Muscle layer of colon (tissue), 2 donors: ENCODE data around the gene DNER.
"Not testable (repeated sequence)": the region's sequence is repeated elsewhere in the genome, so short reads cannot be mapped to it uniquely, and the experiment has no call there.

ENCODE experiments used
- H3K27ac ChIP-seq: one replicate; pipeline ENCODE4 v1.7.0; 2013; ENCODE audit warnings: low read depth, mild to moderate bottlenecking, low read length, moderate library complexity
- H3K27me3 ChIP-seq, 2 donors: one replicate each; pipeline ENCODE4 v1.7.0; 2013; ENCODE audit warnings: low read length in 2 of 2, mild to moderate bottlenecking in 2 of 2; ENCODE audit not compliant: insufficient read depth in 2 of 2, control insufficient read depth in 1 of 2
- H3K36me3 ChIP-seq: one replicate; pipeline ENCODE4 v1.7.0; 2013; ENCODE audit warnings: mild to moderate bottlenecking, low read length; ENCODE audit not compliant: insufficient read depth
- H3K4me1 ChIP-seq: one replicate; pipeline ENCODE4 v1.7.0; 2013; ENCODE audit warnings: mild to moderate bottlenecking, low read length; ENCODE audit not compliant: insufficient read depth
- H3K4me3 ChIP-seq, 2 donors: one replicate each; pipeline ENCODE4 v1.7.0; 2013; ENCODE audit warnings: low read length in 2 of 2, low read depth in 1 of 2, mild to moderate bottlenecking in 1 of 2, moderate library complexity in 1 of 2
- H3K9ac ChIP-seq: one replicate; pipeline ENCODE4 v1.7.0; 2013; ENCODE audit warnings: low read length
- H3K9me3 ChIP-seq: one replicate; pipeline ENCODE4 v1.7.0; 2013; ENCODE audit warnings: mild to moderate bottlenecking, low read length
- donor health status: abdominal sarcoma.
- donor health status: Adenocarcinoma of cecum.

Gene DNER

DNA sequence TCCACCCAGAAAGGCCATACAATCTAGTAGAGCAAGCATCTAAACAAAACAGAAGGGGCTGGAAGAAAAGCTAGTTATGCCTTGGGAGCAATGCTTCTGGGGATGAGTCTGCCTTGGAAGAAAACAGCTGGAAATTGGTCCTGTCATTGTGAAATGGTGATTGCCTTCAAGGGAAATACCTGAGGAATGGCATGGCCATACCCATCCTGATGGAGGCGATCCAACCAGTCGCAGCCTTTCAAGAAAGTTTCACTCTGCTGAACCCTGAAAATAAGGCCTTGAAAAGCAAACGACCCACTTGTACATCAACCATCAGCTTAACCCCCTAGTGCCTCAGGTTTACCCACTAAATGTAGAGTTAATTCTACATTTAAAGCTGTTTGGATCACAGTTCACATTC, 370.7 kb downstream of the DNER start:
- H3K4me1 ChIP-seq, result no peaks in the 10 kb centered on the region
- no peaks in the 10 kb centered on the region for H3K36me3 ChIP-seq
- H3K4me3 ChIP-seq, result no peak overlapping the region
- H3K27me3 ChIP-seq, result no peaks in the 10 kb centered on the region
- H3K27ac ChIP-seq, result no peak overlapping the region
- no peak overlapping the region for H3K9ac ChIP-seq
- no peaks in the 10 kb centered on the region for H3K9me3 ChIP-seq

DNA sequence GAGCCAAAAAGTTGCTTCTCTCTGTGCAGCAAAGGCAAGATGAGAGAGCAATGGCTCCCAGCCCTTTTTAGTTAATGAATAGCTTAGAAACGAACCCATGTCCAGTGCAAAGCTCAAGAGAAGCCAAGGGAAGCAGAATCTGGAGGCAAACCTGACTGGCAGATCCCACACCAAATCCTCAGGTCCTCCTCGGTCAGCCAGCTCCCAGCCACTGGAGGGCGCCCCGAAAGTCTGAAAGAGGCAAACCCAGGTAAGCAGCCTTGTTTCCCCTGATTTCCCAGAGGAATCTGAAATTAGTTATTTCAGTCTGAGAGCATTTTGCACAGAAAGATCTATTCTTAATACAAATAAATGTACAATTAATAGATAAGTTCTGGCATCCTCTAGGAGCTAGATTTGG, 372.0 kb downstream of the DNER start:
- Histone ChIP-seq H3K9ac (no peak overlapping the region), H3K4me3 (no peak overlapping the region), H3K27ac (no peak overlapping the region), H3K36me3 (no peaks in the 10 kb centered on the region), H3K27me3 (no peaks in the 10 kb centered on the region), H3K4me1 (peaks cover 6% of the 10 kb centered on the region), H3K9me3 (no peaks in the 10 kb centered on the region)

- Histone ChIP-seq H3K4me3 (no peak overlapping the region), H3K9ac (no peak overlapping the region), H3K9me3 (no peaks in the 10 kb centered on the region), H3K27ac (no peak overlapping the region), H3K36me3 (no peaks in the 10 kb centered on the region), H3K27me3 (no peaks in the 10 kb centered on the region), H3K4me1 (peaks cover 23% of the 10 kb centered on the region)
Measured at GRCh38 chr2:229340086-229340760, 374.1 kb downstream of the DNER start.

DNA sequence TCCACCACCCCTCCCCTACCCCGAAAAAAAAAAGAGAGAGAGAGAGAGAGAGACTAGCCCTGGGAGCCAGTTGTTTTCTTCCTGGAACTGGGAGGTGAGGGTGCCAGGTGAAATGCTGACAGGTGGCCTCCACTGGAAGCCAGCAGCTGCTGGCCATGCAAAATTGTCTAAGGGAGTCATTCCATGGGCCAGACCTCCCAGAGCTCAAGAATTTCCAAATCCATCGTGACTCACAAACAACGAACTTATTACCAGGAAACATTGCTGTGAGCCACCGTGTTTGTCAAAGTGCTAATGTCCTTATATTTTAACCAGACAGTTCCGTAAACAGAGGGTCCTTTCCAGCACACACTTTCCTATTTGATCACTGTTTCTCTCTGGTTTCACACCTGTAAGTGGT, 374.7 kb downstream of the DNER start:
- no peak overlapping the region for H3K9ac ChIP-seq
- no peak overlapping the region for H3K4me3 ChIP-seq
- peaks cover 24% of the 10 kb centered on the region for H3K4me1 ChIP-seq
- H3K27ac ChIP-seq, result no peak overlapping the region
- no peaks in the 10 kb centered on the region for H3K27me3 ChIP-seq
- no peaks in the 10 kb centered on the region for H3K36me3 ChIP-seq
- no peaks in the 10 kb centered on the region for H3K9me3 ChIP-seq

DNA sequence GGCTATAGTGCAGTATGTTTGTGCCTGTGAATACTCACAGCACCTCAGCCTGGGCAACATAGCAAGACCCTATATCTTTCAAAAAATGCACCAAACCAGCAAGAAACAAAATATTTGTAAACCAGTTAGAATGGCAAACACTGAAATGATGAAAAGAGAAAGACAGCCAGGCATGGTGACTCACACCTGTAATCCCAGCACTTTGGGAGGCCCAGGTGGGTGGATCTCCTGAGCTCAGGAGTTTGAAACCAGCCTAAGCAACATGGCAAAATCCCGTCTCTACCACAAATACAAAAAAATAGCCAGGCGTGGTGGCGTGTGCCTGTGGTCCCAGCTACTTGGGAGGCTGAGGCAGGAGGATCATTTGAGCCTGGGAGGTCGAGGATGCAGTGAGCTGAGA, 375.2 kb downstream of the DNER start:
- H3K27ac ChIP-seq, result not testable (repeated sequence)

GRCh38 chr2:229335877-229336346, 378.4 kb downstream of the DNER start:
- Histone ChIP-seq H3K9me3 (no peaks in the 10 kb centered on the region), H3K36me3 (no peaks in the 10 kb centered on the region), H3K4me1 (peaks cover 24% of the 10 kb centered on the region), H3K27ac (peak overlapping the region; percentile 24), H3K4me3 (peak overlapping the region in 1 of 2 donors; percentile 28), H3K27me3 (no peaks in the 10 kb centered on the region), H3K9ac (no peak overlapping the region)

More for the DNA sequence above, 375.2 kb downstream of the DNER start:
- not testable (repeated sequence) for H3K9ac ChIP-seq, H3K4me3 ChIP-seq, H3K27me3 ChIP-seq, H3K36me3 ChIP-seq, H3K9me3 ChIP-seq
- peaks cover 24% of the 10 kb centered on the region for H3K4me1 ChIP-seq

DNA sequence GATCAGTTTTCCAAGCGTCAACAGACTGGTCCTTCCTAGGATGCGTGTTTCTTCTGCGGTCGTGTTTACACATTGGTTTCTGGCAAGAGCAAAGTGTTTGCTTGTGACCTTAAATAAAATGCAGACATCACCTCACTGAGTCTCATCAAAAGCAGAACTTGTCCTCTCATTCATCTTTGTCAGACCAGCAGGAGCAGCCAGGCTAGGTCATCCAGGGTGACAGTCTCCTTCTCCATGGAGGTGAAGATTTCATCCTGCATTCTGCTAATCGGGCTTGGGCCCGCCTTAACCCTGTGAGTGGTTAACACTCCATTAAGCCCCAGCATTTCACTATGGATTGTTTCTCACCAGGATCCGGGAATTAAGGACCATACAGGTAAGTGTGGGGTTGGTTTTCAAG, 379.0 kb downstream of the DNER start:
- peak overlapping the region; percentile 24 for H3K27ac ChIP-seq
- H3K4me1 ChIP-seq, result peaks cover 24% of the 10 kb centered on the region
- H3K4me3 ChIP-seq, result no peak overlapping the region
- no peaks in the 10 kb centered on the region for H3K9me3 ChIP-seq
- H3K9ac ChIP-seq, result no peak overlapping the region
- no peaks in the 10 kb centered on the region for H3K36me3 ChIP-seq
- no peaks in the 10 kb centered on the region for H3K27me3 ChIP-seq

DNA sequence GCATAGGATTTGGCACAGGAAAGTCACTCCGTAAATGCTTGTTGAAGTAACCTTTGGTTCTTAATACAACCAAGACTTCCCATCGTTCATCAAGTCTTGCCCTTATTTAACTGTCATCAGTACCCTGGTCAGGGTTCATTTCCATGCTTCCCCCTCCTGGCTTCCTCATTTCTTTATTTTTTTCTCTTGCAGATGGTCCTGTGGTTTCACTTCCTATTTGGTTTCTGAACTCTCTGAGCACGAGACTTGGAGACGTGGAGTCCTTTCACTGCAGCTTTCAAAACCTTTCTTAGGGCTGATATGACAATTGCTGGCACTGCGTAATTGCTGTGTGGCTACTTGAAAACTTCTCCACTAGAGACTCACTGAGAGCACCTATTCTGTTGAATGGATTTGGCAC, 383.4 kb downstream of the DNER start:
- no peaks in the 10 kb centered on the region for H3K27me3 ChIP-seq
- no peak overlapping the region for H3K4me3 ChIP-seq
- peaks cover 4% of the 10 kb centered on the region for H3K9me3 ChIP-seq
- peaks cover 8% of the 10 kb centered on the region for H3K4me1 ChIP-seq
- H3K36me3 ChIP-seq, result no peaks in the 10 kb centered on the region
- H3K9ac ChIP-seq, result no peak overlapping the region
- H3K27ac ChIP-seq, result no peak overlapping the region

DNA sequence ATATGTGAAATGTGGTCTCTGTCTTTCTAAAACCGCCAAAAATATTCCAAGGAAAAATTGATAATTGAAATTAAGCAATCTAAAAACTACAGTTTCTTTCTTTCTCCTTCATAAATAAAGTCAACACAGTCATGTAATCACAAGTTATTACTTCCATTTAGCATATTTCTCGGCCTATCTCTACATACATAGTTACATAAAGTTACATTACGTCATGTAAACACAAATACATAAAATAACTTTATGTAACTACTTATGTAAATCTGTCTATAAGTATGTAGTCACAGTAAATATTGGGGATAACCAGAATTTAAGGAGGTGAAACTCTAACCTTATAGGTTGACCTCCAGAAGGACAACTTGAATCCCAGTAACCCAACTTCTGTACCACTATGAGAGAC, 394.8 kb downstream of the DNER start:
- H3K27me3 ChIP-seq, result no peaks in the 10 kb centered on the region
- no peak overlapping the region for H3K27ac ChIP-seq
- no peaks in the 10 kb centered on the region for H3K4me1 ChIP-seq
- H3K36me3 ChIP-seq, result no peaks in the 10 kb centered on the region
- H3K9me3 ChIP-seq, result no peaks in the 10 kb centered on the region
- H3K9ac ChIP-seq, result no peak overlapping the region
- H3K4me3 ChIP-seq, result no peak overlapping the region

DNA sequence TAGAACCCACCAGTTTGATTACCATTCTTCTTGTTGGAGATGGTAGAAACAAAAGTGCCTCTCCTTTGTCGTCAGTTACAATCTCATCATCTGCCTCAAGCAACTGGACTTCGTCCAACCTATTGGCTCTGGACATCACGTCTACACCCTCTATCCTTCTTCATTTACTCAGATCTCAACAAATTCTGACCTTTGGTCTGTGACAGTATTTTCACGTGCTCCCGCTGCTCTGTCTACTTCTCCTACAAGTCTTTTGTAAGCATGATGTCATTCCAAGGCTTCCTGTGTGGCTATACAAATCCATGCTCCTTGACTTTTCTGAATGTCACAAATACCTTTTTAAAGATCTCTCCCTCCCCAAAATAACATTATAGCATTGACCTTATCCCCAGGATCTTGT, 400.2 kb downstream of the DNER start:
- Histone ChIP-seq H3K36me3 (no peaks in the 10 kb centered on the region), H3K27me3 (no peaks in the 10 kb centered on the region), H3K4me3 (no peak overlapping the region), H3K9me3 (no peaks in the 10 kb centered on the region), H3K4me1 (peaks cover 5% of the 10 kb centered on the region), H3K9ac (no peak overlapping the region), H3K27ac (no peak overlapping the region)

DNA sequence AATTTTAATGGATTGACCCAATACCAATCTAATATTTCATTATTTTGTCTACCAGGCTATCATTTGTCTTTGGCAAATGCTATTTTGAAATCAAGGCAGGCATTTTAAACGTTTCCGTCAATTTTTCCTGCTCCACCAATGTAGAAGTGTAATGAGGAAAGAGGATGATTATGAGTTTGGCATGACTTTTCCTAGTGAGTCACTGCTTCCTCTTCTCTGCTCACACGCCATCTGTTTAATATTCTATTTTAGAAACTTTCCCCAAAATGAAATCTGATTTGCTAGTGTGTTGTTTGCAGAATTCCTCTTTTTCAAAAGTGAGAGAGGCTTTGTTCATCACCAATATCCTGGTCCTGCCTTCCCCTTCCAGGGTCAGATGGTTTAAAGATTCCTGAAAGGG, 400.8 kb downstream of the DNER start:
- H3K36me3 ChIP-seq, result no peaks in the 10 kb centered on the region
- no peaks in the 10 kb centered on the region for H3K27me3 ChIP-seq
- H3K9me3 ChIP-seq, result no peaks in the 10 kb centered on the region
- no peak overlapping the region for H3K27ac ChIP-seq
- H3K9ac ChIP-seq, result no peak overlapping the region
- H3K4me3 ChIP-seq, result no peak overlapping the region
- peaks cover 5% of the 10 kb centered on the region for H3K4me1 ChIP-seq
